GM19395 (cell line): ENCODE measurements around the gene SEC24B.
A peak's percentile ranks its signal among the peaks of the same experiment; 100 is the strongest.

Experiments
- ATAC-seq: cut with Tn5 transposase; IDR thresholded peaks from one replicate; pipeline ENCODE4 v1.9.1; 2021; ENCODE audit warnings: mild to moderate bottlenecking, moderate library complexity; ENCODE audit not compliant: unreplicated experiment

SEC24B gene

DNA sequence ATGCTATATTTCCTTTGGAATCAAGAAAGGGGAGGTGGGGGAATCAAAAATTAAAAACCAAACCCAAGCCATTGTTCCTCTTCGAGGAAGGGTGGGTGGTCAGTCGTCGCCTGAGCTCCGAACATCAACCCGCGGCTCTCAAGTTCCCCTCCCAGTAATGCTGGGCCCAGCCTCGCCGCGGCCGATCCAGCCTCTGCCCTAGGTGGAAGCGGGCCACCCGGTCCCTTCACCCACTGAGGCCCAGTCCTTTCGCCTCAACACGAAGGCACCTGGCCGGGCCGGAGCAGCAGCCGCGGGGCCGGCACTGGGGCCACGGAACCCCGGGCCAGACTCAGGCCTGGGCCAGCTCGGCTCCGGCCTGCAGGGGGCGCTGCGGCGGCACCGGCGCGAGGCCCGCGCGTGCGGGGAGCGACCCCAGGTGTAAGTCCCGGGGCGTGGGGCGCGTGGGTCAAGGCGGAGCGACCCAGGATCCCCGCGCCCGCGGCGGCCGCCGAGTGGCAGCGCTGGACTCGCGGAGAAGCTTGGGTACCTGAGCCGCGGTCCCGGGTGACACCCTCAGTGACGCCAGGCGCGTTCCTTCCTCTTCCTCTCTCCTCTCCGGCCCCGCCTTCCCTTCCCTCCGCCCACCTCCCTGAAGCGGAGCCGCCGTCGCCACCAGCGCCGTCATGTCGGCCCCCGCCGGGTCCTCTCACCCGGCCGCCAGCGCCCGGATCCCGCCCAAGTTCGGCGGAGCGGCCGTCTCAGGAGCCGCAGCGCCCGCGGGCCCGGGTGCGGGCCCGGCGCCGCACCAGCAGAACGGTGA, at the start of gene SEC24B:
SEC24B (plus strand) TSS at position 611 of the 802 bp plus-strand sequence; CDS start at position 666, 55 bp downstream.
- peak; percentile 92 for ATAC-seq

DNA sequence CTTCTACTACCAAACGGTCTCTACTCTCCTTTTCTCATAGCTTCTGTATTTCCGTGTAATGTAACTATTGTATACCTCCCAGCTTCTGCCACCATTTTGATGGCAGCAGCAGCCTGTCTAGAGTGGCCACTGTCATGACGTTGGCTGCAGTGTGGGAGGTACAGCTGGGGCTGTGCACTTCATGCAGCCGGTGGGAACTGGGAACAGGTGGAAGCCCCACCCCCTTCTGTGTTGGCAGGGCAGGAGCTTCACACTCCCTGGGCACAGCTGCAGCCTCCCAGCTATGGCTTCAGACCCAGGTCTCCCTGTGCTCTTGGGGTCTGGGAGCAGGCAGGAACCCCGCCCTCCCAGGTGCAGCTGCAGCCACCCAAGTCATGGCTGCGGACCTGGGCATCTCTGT, 49.8 kb upstream of the SEC24B start:
- no peak for ATAC-seq

DNA sequence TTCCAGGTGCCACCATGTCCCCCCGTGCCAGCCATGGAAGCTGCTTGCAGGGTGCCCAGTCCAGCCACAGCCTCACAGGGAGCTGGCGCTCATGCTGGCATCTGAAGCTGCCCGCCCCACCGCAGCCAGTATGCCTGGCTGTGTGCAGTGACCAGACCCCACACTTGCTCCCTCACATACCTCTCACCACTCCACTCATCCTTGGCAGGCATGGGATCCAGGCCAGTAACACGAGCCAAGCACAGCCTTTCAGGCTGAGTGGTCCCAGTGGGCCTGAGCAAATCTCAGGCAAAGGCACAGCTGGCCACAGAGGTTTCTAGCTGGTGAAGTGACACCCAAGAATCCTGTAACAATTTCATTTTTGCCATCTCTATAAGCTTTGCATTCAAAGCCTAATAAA, 48.4 kb upstream of the SEC24B start:
- no peak for ATAC-seq

DNA sequence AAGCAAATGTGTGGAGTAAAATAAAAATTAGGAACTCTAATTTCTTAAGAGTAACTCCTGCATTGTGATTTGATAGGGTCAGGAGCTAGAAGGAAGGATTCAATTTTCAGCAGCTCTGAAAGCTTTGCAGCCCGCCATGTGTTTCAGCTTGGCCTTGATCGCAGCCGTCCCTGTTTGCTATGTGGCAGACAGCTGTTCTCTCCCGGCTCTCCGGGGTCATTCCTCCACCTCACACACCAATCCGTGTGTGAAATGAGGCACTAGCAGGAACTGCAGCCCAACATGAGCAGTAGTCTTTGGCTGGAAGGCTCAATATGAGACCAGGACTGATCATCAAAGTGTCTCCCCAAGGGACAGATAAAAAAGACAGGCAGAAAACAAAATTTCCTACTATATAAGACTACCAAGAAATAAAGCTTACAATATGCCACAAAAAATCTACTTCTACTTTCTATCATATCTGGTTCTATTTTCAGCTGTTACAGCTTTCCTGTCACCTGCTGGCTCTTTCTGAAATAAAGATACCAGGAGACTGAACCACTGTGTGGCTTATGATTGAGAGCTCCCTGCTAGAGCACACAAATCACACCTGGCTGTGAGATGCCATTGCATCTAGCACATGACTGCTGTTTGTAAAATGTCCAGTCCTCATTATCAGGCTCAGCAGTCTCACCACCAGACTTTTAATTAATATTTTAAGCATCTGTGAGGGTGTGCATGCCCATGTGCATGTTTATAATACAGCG, 44.1 kb upstream of the SEC24B start:
- peak; percentile 70 for ATAC-seq

DNA sequence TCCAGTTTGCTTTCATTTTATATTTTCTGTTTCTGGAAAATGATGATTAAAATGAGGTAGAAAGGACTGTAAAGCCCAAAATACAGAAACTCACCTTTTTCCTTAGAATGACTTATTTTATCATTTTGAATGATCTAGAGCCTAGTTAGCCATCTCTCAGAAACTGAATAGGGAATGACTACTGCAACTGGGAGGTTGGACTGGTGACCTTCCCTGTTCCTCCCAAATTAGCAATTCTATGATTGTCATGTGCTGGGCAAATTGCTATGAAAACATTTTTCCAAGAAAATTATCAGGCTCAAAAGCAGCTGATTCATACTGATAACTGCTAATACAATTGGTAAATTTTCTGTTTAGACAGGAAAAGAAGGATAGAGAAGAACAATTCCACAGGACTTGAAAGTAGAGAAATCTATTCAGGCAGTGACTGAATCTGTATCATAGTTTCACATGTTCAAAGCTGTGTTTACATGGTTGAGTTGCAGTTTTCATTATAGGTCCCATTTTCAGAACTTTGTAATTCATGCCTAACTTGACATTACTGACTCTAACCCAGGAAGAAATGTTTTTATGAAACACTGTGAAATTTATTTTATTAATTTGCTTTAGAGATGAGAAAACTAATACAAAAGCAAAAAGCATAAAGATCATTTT, 43.4 kb upstream of the SEC24B start:
- peak; percentile 57 for ATAC-seq

DNA sequence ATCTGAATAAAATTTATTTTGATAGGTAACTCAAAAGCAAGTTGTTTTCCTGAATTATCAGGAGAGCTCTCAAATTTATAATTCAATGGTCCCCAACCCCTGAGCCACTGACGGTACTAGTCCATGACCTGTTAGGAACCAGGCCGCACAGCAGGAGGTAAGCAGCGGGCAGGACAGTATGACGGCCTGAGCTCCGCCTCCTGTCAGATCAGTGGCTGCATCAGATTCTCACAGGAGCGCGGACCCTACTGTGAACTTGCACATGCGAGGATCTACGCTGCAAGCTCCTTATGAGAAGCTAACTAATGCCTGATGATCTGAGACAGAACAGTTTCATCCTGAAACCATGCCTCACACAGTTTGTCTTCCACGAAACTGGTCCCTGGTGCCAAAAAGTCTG, 37.9 kb upstream of the SEC24B start:
- ATAC-seq: no peak

DNA sequence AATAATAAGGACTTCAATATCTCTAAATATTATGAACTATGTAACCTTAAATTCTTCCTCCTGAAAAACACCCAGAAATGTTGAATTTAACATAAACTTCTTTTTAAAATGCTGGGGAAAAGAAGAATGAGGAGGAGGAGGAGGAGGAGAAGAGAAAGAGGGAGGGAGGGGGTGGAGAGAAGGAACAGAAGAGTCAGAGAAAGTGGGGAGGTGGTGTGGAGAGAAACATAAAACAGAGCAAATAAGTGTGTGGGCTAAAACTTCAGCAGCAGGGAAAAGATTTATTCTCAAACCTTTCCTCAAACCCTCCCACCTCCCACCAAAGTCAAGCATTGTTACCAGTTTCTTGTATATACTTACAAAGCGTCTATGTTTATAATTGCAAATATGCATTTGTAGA, 34.7 kb upstream of the SEC24B start:
- no peak for ATAC-seq

DNA sequence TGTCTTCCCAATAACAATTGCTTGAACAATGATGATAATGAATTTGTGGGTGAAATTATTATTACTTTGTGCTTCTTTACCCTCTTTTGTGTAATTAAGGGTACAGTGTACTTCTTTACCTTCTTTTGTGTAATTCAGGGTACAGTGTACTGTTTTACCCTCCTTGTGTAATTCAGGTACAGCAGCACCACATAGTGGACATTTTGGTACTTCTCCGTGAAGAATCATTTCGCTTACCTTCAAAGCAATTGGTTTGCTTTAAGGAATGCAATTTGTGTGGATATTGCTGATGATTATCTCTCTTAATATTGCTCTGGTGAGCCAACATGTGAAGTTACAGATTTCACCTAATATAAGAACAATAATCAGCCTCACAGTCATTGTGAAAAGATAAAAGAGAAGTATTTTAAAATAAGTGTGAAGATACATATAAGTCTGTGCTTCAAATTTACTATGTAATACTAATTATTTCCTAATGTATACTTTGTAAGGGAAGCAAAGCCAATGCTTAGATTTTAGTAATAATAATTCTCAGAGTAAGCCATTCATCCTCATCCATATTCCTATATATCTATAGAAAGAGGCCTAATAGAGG, 27.2 kb upstream of the SEC24B start:
- peak; percentile 90 for ATAC-seq

DNA sequence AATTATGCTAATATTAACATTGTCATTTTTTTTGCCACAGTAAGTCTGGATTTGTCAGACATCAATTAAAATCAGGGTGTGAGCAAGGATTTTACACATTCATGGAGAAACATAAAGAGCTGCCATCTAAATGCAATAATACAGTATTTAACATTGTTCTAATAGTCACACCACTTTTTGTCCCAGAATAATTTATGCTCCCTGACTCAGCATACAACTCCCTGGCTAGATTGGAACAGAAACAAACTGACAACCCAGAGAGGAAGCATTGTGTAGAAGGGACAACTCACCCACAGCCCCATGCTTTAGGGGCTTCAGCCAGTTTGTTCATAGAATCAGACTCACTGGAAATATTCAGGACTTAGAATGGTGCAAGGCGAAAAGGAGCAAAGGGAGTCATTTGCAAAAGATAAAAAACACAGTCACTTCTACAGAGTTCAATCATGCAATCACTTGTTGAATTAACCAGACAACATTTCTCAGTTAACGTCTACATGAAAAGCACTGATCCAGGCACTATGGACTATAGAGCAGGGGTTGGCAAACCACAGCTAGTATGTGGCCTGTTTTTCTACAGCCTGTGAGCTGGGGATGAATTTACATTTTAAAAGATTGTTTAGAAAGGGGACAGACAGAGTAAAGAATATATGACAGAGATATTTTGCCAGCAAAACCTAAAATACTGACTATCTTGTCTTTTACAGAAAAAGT, 26.4 kb upstream of the SEC24B start:
- ATAC-seq: no peak

DNA sequence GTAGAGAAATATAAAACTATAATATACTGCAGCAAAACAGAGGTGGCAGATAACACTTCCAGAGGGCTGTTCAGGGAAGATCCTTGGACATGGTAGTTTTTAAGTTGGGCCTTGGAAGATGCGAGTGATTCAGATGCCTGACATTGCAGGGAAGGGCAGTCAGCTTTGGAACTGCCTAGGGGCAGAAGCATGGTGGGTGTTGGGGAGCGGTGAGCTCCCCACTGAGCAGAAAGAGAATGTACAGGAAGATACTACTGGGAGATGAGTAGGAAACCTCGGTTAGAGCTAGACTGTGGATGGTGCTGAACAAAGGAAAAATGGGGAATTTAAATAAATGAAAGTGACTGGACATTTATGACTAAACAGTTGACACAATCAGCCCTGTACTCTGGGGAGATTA, 24.9 kb upstream of the SEC24B start:
- ATAC-seq: no peak

DNA sequence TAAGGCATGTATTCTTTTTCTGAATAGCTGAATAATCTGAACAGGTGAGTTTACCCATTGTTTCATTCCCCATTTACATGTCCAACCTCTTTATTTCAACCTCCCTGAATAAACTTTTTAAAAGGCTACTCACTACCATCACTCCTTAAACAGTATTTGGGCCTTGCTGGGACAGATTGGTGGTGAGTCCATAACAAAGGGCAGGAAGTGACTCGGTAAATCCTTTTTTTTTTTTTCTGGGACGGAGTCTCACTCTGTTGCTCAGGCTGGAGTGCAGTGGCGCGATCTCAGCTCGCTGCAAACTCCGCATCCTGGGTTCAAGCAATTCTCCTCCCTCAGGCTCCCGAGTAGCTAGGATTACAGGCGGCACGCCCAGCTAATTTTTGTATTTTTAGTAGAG, 23.4 kb upstream of the SEC24B start:
- no peak for ATAC-seq

DNA sequence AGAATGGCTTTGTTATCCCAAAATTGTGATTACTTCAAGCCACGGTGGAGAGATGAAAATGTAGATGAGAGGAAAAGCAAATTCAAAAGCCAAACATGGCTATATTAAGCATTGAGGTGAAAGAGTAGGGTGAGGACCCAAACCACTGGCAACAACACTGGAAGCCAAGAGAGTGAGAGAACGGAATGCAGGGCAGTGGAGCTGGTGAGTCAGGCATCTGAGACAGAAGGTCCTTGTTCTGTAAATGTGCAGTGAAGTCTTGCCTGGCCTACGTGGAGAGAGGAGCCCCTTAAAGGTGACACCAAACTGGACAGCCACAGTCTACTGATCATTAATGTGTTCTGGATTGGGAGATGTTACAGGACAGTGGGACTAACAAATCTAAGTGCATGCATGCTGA, 22.8 kb upstream of the SEC24B start:
- no peak for ATAC-seq

DNA sequence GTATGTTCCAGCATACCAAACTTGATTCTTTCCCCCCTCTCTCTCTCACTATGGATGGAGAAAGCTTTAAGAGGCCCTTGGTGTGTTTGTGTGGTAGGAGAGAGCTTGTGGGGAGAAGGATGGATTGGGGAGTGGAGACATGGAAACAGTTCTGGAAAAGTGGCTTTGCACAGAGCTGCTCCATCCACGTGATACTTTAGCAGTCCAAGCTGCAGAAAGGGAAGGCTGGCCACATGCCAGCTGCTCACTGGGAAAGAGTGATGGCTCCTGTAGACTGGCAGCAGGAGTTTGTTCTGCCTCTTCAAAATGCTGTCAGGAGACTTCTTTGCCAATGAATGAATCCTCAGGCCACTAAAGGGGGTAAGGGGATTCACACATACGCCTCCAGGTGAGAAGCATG, 21.7 kb upstream of the SEC24B start:
- no peak for ATAC-seq

DNA sequence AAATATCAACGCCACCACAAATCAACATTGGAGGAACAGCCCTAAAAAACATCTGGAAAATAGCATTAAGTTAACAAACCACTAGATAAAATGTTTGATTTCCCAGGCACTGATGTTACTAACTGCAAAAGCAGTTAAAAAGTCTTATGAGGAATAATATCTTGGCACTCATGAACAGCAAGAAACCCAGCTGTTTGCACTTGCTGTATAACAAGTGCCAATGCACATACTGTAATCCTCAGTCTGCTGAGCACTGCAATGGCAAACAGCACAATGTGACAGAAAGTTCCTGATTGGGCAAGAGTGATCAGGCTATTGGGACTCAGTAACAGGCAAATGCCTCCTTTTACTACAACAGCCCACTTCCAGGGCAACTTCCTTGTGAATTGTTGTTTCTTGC, 20.8 kb upstream of the SEC24B start:
- ATAC-seq: no peak

DNA sequence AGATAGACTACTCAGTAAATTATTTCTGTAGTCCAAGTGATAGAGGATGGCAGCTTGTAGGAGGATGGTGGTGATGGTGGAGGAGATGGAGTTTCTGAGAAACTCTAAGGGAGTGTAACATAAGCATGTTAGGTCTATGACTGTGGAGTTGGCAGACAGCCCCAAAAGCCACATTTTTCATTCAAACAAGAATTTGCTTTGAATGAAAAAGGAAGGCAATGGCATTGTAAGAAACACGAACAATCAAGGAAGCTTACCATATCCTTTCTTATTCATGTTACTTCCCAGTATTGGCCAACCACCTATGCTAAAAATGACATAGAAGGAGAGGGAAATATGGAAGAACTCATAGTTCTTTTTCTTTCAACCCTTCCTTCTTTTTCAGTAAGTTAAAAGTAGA, 18.7 kb upstream of the SEC24B start:
- ATAC-seq: no peak

DNA sequence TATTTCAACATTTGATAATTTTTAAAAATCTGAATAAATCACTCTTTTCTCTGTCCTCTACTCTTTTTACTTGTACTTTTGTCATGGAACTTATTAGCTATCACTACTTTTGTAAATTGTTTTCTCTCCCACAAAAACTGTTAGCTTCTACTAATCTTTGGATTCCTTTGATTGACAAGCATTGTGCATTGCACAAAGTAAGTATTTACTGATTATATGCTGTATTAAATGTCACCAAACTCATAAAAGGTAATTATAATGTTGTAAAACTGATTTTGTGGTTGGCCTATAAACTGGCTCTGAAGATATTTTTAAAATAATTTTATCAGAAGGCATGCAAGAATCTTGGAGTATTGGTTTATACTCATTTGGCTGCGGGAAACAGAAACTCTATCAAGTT, 15.0 kb upstream of the SEC24B start:
- ATAC-seq: no peak

DNA sequence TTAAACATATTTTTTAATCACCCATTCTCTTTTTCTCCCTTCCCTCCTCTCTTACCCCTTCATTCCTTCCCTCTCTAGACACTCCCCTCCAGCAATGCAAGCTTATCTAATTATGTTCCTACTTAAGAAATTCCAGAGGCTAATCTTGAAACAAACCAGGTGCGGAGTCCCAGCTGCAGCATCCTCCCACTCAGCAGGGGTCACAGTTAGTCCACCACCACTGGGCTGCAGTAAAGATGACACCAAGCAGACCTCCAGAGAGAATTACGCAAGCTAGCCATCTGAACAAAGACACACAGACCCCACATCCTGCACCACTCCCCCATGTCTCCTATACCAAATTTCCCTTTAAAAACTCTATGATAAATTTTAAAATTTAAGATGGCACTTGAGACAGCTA, 13.9 kb upstream of the SEC24B start:
- ATAC-seq: no peak

DNA sequence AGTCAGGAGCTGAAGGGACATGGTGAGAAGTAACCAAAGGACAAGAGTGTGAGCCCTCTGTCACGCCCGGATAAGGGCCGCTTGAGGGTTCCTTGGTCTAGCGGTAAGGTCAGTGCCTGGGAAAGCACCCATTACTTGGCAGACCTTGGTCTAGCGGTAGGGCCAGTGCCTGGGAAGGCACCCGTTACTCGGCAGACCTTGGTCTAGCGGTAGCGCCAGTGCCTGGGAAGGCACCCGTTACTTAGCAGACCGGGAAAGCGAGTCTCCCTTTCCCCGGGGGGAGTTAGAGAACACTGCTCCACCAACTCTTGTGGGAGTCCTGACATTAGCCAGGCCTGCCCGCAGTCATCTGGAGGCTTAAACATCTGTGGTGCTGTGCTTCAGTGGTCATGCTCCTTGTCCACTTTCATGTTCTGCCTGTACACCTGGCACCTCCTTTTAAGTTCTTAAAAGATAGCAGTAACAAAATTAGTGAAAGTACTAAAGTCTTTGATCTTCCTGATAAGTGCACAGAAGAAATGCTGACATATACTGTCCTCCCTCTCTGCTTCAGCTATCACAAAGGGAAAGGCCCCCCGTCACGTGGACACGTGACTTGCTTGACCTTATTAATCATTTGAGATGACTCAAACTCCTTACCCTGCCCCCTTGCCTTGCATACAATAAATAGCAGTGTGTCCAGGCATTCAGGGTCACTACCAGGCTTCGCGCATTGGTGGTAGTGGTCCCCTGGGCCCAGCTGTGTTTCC, 9.3 kb upstream of the SEC24B start:
- ATAC-seq: no peak

DNA sequence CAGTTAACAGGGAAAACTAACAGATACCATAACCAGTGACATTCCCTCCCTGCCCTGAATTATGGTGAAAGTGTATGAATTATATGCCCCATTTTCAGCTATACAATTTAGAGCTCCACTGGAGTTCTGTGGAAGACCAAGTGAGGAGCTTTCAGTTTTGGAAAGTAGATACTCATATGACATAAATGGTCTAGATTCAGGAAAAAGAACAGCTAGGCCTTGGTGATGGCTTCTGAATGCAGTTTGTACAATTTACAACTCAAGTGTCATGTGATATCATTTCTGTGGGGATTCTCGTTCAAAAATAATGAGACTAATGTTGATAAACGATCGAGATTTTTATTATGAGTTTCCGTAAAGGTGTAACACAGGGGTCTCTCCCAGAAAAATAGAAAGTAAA, 8.2 kb upstream of the SEC24B start:
- no peak for ATAC-seq

DNA sequence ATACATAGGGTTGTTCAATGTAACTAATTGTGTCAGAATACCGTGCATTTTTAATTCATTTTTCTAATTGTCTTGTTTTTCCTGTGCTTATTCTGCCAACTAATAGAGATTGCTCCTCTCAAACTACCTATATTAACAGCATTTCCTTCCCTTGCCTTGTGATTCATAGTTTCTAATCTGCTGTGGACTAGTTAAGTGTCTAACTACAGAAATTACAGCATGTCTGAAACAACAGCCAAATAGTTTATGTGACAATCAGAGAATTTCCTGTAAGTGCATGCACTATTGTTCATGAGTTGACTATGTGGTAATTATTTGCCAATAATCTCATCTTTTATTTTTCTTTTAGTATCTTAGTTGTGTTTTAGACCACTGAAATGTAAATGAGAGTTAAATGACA, 4.1 kb upstream of the SEC24B start:
- no peak for ATAC-seq
